HG03097 (cell line): ENCODE measurements around the gene PRICKLE3.
"Not testable (repeated sequence)": the region's sequence is repeated elsewhere in the genome, so short reads cannot be mapped to it uniquely, and the experiment has no call there.

Experiments
- ATAC-seq: cut with Tn5 transposase; IDR thresholded peaks from one replicate; pipeline ENCODE4 v1.9.1; 2021; ENCODE audit not compliant: unreplicated experiment, low FRiP score

The PRICKLE3 gene

GRCh38 chrX:49163555-49164419 is 22.4 kb downstream of the PRICKLE3 start:
- peak; percentile 33 for ATAC-seq

GRCh38 chrX:49162620-49163019 is 23.6 kb downstream of the PRICKLE3 start, which contains the start of gene MAGIX:
Gene MAGIX (plus strand): TSS chrX:49162758. CDS start chrX:49162890, 132 bp downstream.
- ATAC-seq, result no peak

- ATAC-seq, result no peak
These were observed 24.5 kb downstream of the PRICKLE3 start for GRCh38 chrX:49161632-49162031.

GRCh38 chrX:49160908-49161307 is 25.3 kb downstream of the PRICKLE3 start:
- no peak for ATAC-seq

- no peak for ATAC-seq
These were observed 29.0 kb downstream of the PRICKLE3 start for GRCh38 chrX:49157194-49157593.

GRCh38 chrX:49155900-49156837 is 30.0 kb downstream of the PRICKLE3 start:
- peak; percentile 75 for ATAC-seq

- ATAC-seq, result no peak
These were observed 30.8 kb downstream of the PRICKLE3 start for GRCh38 chrX:49155243-49155899.

GRCh38 chrX:49153467-49153866 is 32.7 kb downstream of the PRICKLE3 start:
- ATAC-seq, result no peak

- ATAC-seq, result not testable (repeated sequence)
These were observed 36.9 kb downstream of the PRICKLE3 start for GRCh38 chrX:49149291-49149690.

- not testable (repeated sequence) for ATAC-seq
These were observed 37.6 kb downstream of the PRICKLE3 start for GRCh38 chrX:49148390-49149100.

- ATAC-seq, result no peak
These were observed 38.2 kb downstream of the PRICKLE3 start for GRCh38 chrX:49147936-49148335.

- no peak for ATAC-seq
These were observed 38.9 kb downstream of the PRICKLE3 start for GRCh38 chrX:49147282-49147681.

GRCh38 chrX:49143154-49143553 is 43.0 kb downstream of the PRICKLE3 start:
- not testable (repeated sequence) for ATAC-seq

GRCh38 chrX:49142264-49142663 is 43.9 kb downstream of the PRICKLE3 start:
- ATAC-seq, result not testable (repeated sequence)

- no peak for ATAC-seq
These were observed 46.5 kb downstream of the PRICKLE3 start for GRCh38 chrX:49139713-49140112.

GRCh38 chrX:49137492-49137891 is 48.7 kb downstream of the PRICKLE3 start:
- no peak for ATAC-seq

- no peak for ATAC-seq
These were observed 52.4 kb downstream of the PRICKLE3 start for GRCh38 chrX:49133759-49134158.

- not testable (repeated sequence) for ATAC-seq
These were observed 53.9 kb downstream of the PRICKLE3 start for GRCh38 chrX:49132275-49132674.

- ATAC-seq, result no peak
These were observed 56.7 kb downstream of the PRICKLE3 start for GRCh38 chrX:49129427-49129826.

GRCh38 chrX:49127742-49128258 is 58.4 kb downstream of the PRICKLE3 start:
- not testable (repeated sequence) for ATAC-seq
